Liver (tissue), 9 donors: ENCODE measurements around the gene PHF19. TPM values are rescaled to one million over a fixed set of nuclear protein-coding genes. Genes with fewer than 3 reads are reported as not detected.

ENCODE experiments used
- DNase-seq: peaks from one replicate; pipeline ENCODE4 v3.0.0-alpha.2; 2017; ENCODE audit warnings: low spot score
- H3K27ac ChIP-seq, 2 donors: one replicate each; pipeline ENCODE4 v1.7.0; 2013; ENCODE audit warnings: inconsistent platforms in 2 of 2, low read length in 2 of 2, control low read depth in 1 of 2, low read depth in 1 of 2, mild to moderate bottlenecking in 1 of 2
- H3K27me3 ChIP-seq, 4 donors: one replicate each; pipeline versions ENCODE4 v1.6.1 to v1.7.0; 2013; ENCODE audit warnings: low read length in 3 of 4, inconsistent platforms in 1 of 4, mild to moderate bottlenecking in 1 of 4, moderate library complexity in 1 of 4; ENCODE audit not compliant: control insufficient read depth in 4 of 4, insufficient read depth in 4 of 4
- H3K36me3 ChIP-seq, 4 donors: one replicate each; pipeline versions ENCODE4 v1.6.1 to v1.7.0; 2013; ENCODE audit warnings: low read length in 3 of 4, mild to moderate bottlenecking in 3 of 4, low read depth in 1 of 4, moderate library complexity in 1 of 4; ENCODE audit not compliant: control insufficient read depth in 4 of 4, insufficient read depth in 3 of 4
- H3K4me1 ChIP-seq, 4 donors: one replicate each; pipeline versions ENCODE4 v1.6.1 to v1.7.0; 2013; ENCODE audit warnings: low read length in 3 of 4, mild to moderate bottlenecking in 3 of 4, moderate library complexity in 1 of 4; ENCODE audit not compliant: control insufficient read depth in 4 of 4, insufficient read depth in 4 of 4
- H3K4me3 ChIP-seq, 3 donors: one replicate each; pipeline versions ENCODE4 v1.6.1 to v1.7.0; 2013; ENCODE audit warnings: low read length in 3 of 3, control low read depth in 1 of 3, low read depth in 1 of 3, mild to moderate bottlenecking in 1 of 3
- H3K9ac ChIP-seq, 2 donors: one replicate each; pipeline ENCODE4 v1.7.0; 2013; ENCODE audit warnings: low read length in 2 of 2, mild to moderate bottlenecking in 2 of 2, moderate library complexity in 2 of 2, control low read depth in 1 of 2, low read depth in 1 of 2
- H3K9me3 ChIP-seq, 4 donors: one replicate each; pipeline versions ENCODE4 v1.6.1 to v1.7.0; 2013; ENCODE audit warnings: low read length in 3 of 4; ENCODE audit not compliant: control insufficient read depth in 4 of 4
- ATF3 ChIP-seq: IDR thresholded peaks from 2 replicates; pipeline ENCODE4 v1.6.1; 2016; ENCODE audit warnings: antibody characterized with exemption
- CTCF ChIP-seq: fragments of 150-350 bp; IDR thresholded peaks from 2 replicates; pipeline ENCODE4 v1.5.1; 2017; ENCODE audit warnings: improper control_type of control experiment, low read depth, low read length; ENCODE audit not compliant: missing input control
- EGR1 ChIP-seq, 2 donors: IDR thresholded peaks; 2 replicates each; pipeline ENCODE4 v1.6.1; 2016 to 2018; ENCODE audit warnings: antibody characterized with exemption in 2 of 2, low read depth in 2 of 2
- FOXA1 ChIP-seq: IDR thresholded peaks from 2 replicates; pipeline ENCODE4 v1.6.1; 2016; ENCODE audit warnings: antibody characterized with exemption
- FOXA2 ChIP-seq: IDR thresholded peaks from 2 replicates; pipeline ENCODE4 v1.6.1; 2016; ENCODE audit warnings: antibody characterized with exemption
- HNF4A ChIP-seq, 2 donors: conservative IDR thresholded peaks; 2 replicates each; pipeline ENCODE4 v1.6.1; 2016; ENCODE audit warnings: antibody characterized with exemption in 2 of 2, mild to moderate bottlenecking in 2 of 2
- HNF4G ChIP-seq: IDR thresholded peaks from 2 replicates; pipeline ENCODE4 v1.6.1; 2016; ENCODE audit warnings: antibody characterized with exemption
- JUND ChIP-seq, 2 donors: IDR thresholded peaks; 2 replicates each; pipeline ENCODE4 v1.6.1; 2016; ENCODE audit warnings: antibody characterized with exemption in 2 of 2
- MAX ChIP-seq: IDR thresholded peaks from 2 replicates; pipeline ENCODE4 v1.6.1; 2016; ENCODE audit warnings: antibody characterized with exemption
- NR2F2 ChIP-seq: IDR thresholded peaks from 2 replicates; pipeline ENCODE4 v1.6.1; 2016; ENCODE audit warnings: antibody characterized with exemption
- RAD21 ChIP-seq, 2 donors: IDR thresholded peaks; 2 replicates each; pipeline ENCODE4 v1.6.1; 2016; ENCODE audit warnings: antibody characterized with exemption in 2 of 2, mild to moderate bottlenecking in 2 of 2
- REST ChIP-seq: IDR thresholded peaks from 2 replicates; pipeline ENCODE4 v1.6.1; 2016; ENCODE audit warnings: antibody characterized with exemption, mild to moderate bottlenecking
- RXRA ChIP-seq, 2 donors: IDR thresholded peaks; 2 replicates each; pipeline ENCODE4 v1.6.1; 2017 to 2018; ENCODE audit warnings: antibody characterized with exemption in 2 of 2, mild to moderate bottlenecking in 1 of 2
- SP1 ChIP-seq: IDR thresholded peaks from 2 replicates; pipeline ENCODE4 v1.6.1; 2018; ENCODE audit warnings: antibody characterized with exemption, mild to moderate bottlenecking
- TAF1 ChIP-seq: conservative IDR thresholded peaks from 2 replicates; pipeline ENCODE4 v1.6.1; 2016; ENCODE audit warnings: antibody characterized with exemption, mild to moderate bottlenecking
- YY1 ChIP-seq: IDR thresholded peaks from 2 replicates; pipeline ENCODE4 v1.6.1; 2016; ENCODE audit warnings: antibody characterized with exemption, mild to moderate bottlenecking
- ZBTB33 ChIP-seq: IDR thresholded peaks from 2 replicates; pipeline ENCODE4 v1.6.1; 2016; ENCODE audit warnings: antibody characterized with exemption
- WGBS: extraction: QIAGEN DNeasy Blood & Tissue Kit; methylation state at CpG from one replicate; pipeline ENCODE4 v1.1.7; 2013; 5-methylcytosine and 5-hydroxymethylcytosine counted together
- polyA plus RNA-seq, 2 donors: library from polyadenylated mRNA; stranded (reverse) in 1 of 2; unstranded in 1 of 2; fragments of 200-250 nt in 1 of 2; fragments of >200 nt in 1 of 2; fragmentation: Nextera tagmentation in 1 of 2; extraction: Ambion mirVana in 1 of 2; gene quantifications; one replicate each; pipeline versions ENCODE4 v1.2.1 to v1.2.3, GENCODE V29; 2013 to 2015
- total RNA-seq, 2 donors: library from RNA; depleted of rRNA; stranded (reverse); fragments of >200 nt; gene quantifications; one replicate each; pipeline ENCODE4 v1.2.3, GENCODE V29; 2014
- donor health status: healthy.
- donor health status: healthy.
- donor health status: healthy.
- donor health status: healthy.
- donor health status: healthy.

Gene PHF19
- total and polyA plus RNA-seq, 4 donors, result 1.9 to 16.0 (median 3.5) TPM

GRCh38 chr9:120832807-120833206 is 44.2 kb downstream of the PHF19 start:
- DNase-seq, result no peak
- Histone ChIP-seq H3K9ac (no peak overlapping the region), H3K27ac (no peak overlapping the region), H3K36me3 (peaks cover 2 to 53% (median 36%) of the 10 kb centered on the region in 4 donors), H3K4me1 (no peaks in the 10 kb centered on the region), H3K4me3 (no peak overlapping the region), H3K27me3 (no peaks in the 10 kb centered on the region), H3K9me3 (no peaks in the 10 kb centered on the region)
- TF ChIP-seq FOXA2 (no peak), MAX (no peak), ATF3 (no peak), YY1 (no peak), SP1 (no peak), NR2F2 (no peak), EGR1 (IDR thresholded peaks at IDR 0.05; ENCODE audit: low read depth in 2 of 2) (no peak), FOXA1 (no peak), CTCF (no peak), HNF4A (conservative IDR thresholded peaks at IDR 0.05) (no peak), JUND (IDR thresholded peaks at IDR 0.05) (no peak), RXRA (IDR thresholded peaks at IDR 0.05) (no peak), HNF4G (no peak), TAF1 (no peak), RAD21 (IDR thresholded peaks at IDR 0.05) (no peak), ZBTB33 (no peak)

- DNase-seq, result no peak
- TF ChIP-seq YY1, result no peak
- TF ChIP-seq HNF4G, result no peak
- TF ChIP-seq RXRA (IDR thresholded peaks at IDR 0.05), result no peak
- no peak for TF ChIP-seq FOXA2
- no peak for TF ChIP-seq TAF1
- no peak for TF ChIP-seq RAD21 (IDR thresholded peaks at IDR 0.05)
- TF ChIP-seq REST, result no peak
- WGBS, result 97% methylated on average over 3 of the region's 3 CpGs
- no peaks in the 10 kb centered on the region for H3K27me3 ChIP-seq
- H3K9me3 ChIP-seq, result no peaks in the 10 kb centered on the region
- H3K4me3 ChIP-seq, result no peak overlapping the region
- no peak overlapping the region for H3K9ac ChIP-seq
- no peaks in the 10 kb centered on the region for H3K4me1 ChIP-seq
- H3K27ac ChIP-seq, result no peak overlapping the region
- H3K36me3 ChIP-seq, result peaks cover 6 to 62% (median 43%) of the 10 kb centered on the region in 4 donors
Observed at GRCh38 chr9:120830865-120831264, 46.1 kb downstream of the PHF19 start.
